Muscle layer of colon (tissue), 2 donors: ENCODE measurements around the gene KCNK16.

Source experiments
- H3K27ac ChIP-seq: one replicate; pipeline ENCODE4 v1.7.0; 2013; ENCODE audit warnings: low read depth, mild to moderate bottlenecking, low read length, moderate library complexity
- H3K27me3 ChIP-seq, 2 donors: one replicate each; pipeline ENCODE4 v1.7.0; 2013; ENCODE audit warnings: low read length in 2 of 2, mild to moderate bottlenecking in 2 of 2; ENCODE audit not compliant: insufficient read depth in 2 of 2, control insufficient read depth in 1 of 2
- H3K36me3 ChIP-seq: one replicate; pipeline ENCODE4 v1.7.0; 2013; ENCODE audit warnings: mild to moderate bottlenecking, low read length; ENCODE audit not compliant: insufficient read depth
- H3K4me1 ChIP-seq: one replicate; pipeline ENCODE4 v1.7.0; 2013; ENCODE audit warnings: mild to moderate bottlenecking, low read length; ENCODE audit not compliant: insufficient read depth
- H3K4me3 ChIP-seq, 2 donors: one replicate each; pipeline ENCODE4 v1.7.0; 2013; ENCODE audit warnings: low read length in 2 of 2, low read depth in 1 of 2, mild to moderate bottlenecking in 1 of 2, moderate library complexity in 1 of 2
- H3K9ac ChIP-seq: one replicate; pipeline ENCODE4 v1.7.0; 2013; ENCODE audit warnings: low read length
- H3K9me3 ChIP-seq: one replicate; pipeline ENCODE4 v1.7.0; 2013; ENCODE audit warnings: mild to moderate bottlenecking, low read length
- donor health status: abdominal sarcoma.
- donor health status: Adenocarcinoma of cecum.

Gene KCNK16

GRCh38 chr6:39319621-39320362, 2.7 kb downstream of the KCNK16 start:
- Histone ChIP-seq H3K36me3 (no peaks in the 10 kb centered on the region), H3K4me1 (no peaks in the 10 kb centered on the region), H3K9ac (no peak overlapping the region), H3K27me3 (peaks cover under 1 to 6% of the 10 kb centered on the region in 2 donors), H3K9me3 (no peaks in the 10 kb centered on the region), H3K4me3 (no peak overlapping the region), H3K27ac (no peak overlapping the region)

GRCh38 chr6:39317256-39317655, 5.2 kb downstream of the KCNK16 start:
- Histone ChIP-seq H3K36me3 (no peaks in the 10 kb centered on the region), H3K4me3 (no peak overlapping the region), H3K9ac (no peak overlapping the region), H3K27ac (no peak overlapping the region), H3K4me1 (no peaks in the 10 kb centered on the region), H3K27me3 (peaks cover 16 to 32% of the 10 kb centered on the region in 2 donors), H3K9me3 (no peaks in the 10 kb centered on the region)

GRCh38 chr6:39314273-39314795, 8.2 kb downstream of the KCNK16 start, which contains the start of gene KCNK17:
Gene KCNK17 (minus strand): TSS chr6:39314419. CDS start chr6:39314320, 99 bp downstream.
- H3K36me3 ChIP-seq = no peaks in the 10 kb centered on the region
- H3K27ac ChIP-seq = no peak within 1 kb of the TSS
- H3K4me3 ChIP-seq = no peak within 1 kb of the TSS
- no peak within 1 kb of the TSS for H3K9ac ChIP-seq
- no peaks in the 10 kb centered on the region for H3K9me3 ChIP-seq
- no peaks in the 10 kb centered on the region for H3K4me1 ChIP-seq
- peaks cover 28 to 43% of the 10 kb centered on the region in 2 donors for H3K27me3 ChIP-seq

- Histone ChIP-seq H3K4me1 (no peaks in the 10 kb centered on the region), H3K27me3 (peaks cover 28 to 43% of the 10 kb centered on the region in 2 donors)
These were observed 8.8 kb downstream of the KCNK16 start for GRCh38 chr6:39313526-39314272.

GRCh38 chr6:39312912-39313525, 9.5 kb downstream of the KCNK16 start:
- Histone ChIP-seq H3K27ac (no peak overlapping the region), H3K9me3 (no peaks in the 10 kb centered on the region), H3K36me3 (no peaks in the 10 kb centered on the region), H3K9ac (no peak overlapping the region), H3K4me3 (no peak overlapping the region), H3K27me3 (peaks cover 28 to 43% of the 10 kb centered on the region in 2 donors), H3K4me1 (no peaks in the 10 kb centered on the region)

More at GRCh38 chr6:39313526-39314272, 8.8 kb downstream of the KCNK16 start:
- Histone ChIP-seq H3K4me3 (no peak overlapping the region), H3K9ac (no peak overlapping the region), H3K9me3 (no peaks in the 10 kb centered on the region), H3K36me3 (no peaks in the 10 kb centered on the region), H3K27ac (no peak overlapping the region)

GRCh38 chr6:39310542-39310941, 12.0 kb downstream of the KCNK16 start:
- peaks cover 28 to 43% of the 10 kb centered on the region in 2 donors for H3K27me3 ChIP-seq
- no peaks in the 10 kb centered on the region for H3K9me3 ChIP-seq

GRCh38 chr6:39309942-39310531, 12.5 kb downstream of the KCNK16 start:
- peaks cover 28 to 39% of the 10 kb centered on the region in 2 donors for H3K27me3 ChIP-seq
- H3K9ac ChIP-seq = no peak overlapping the region
- no peaks in the 10 kb centered on the region for H3K4me1 ChIP-seq
- H3K36me3 ChIP-seq = no peaks in the 10 kb centered on the region
- H3K4me3 ChIP-seq = no peak overlapping the region
- no peak overlapping the region for H3K27ac ChIP-seq
- no peaks in the 10 kb centered on the region for H3K9me3 ChIP-seq

More at GRCh38 chr6:39310542-39310941, 12.0 kb downstream of the KCNK16 start:
- Histone ChIP-seq H3K9ac (no peak overlapping the region), H3K4me1 (no peaks in the 10 kb centered on the region), H3K27ac (no peak overlapping the region), H3K4me3 (no peak overlapping the region), H3K36me3 (no peaks in the 10 kb centered on the region)

- Histone ChIP-seq H3K9ac (no peak overlapping the region), H3K4me3 (no peak overlapping the region)
These were observed 15.0 kb downstream of the KCNK16 start for GRCh38 chr6:39307462-39307861.

GRCh38 chr6:39304951-39305350, 17.6 kb downstream of the KCNK16 start:
- Histone ChIP-seq H3K9ac (no peak overlapping the region), H3K27me3 (peaks cover 0 to 10% of the 10 kb centered on the region in 2 donors), H3K27ac (no peak overlapping the region), H3K4me3 (no peak overlapping the region), H3K4me1 (peaks cover 4% of the 10 kb centered on the region), H3K9me3 (no peaks in the 10 kb centered on the region), H3K36me3 (no peaks in the 10 kb centered on the region)

More at GRCh38 chr6:39307462-39307861, 15.0 kb downstream of the KCNK16 start:
- Histone ChIP-seq H3K36me3 (no peaks in the 10 kb centered on the region), H3K27ac (no peak overlapping the region), H3K27me3 (peaks cover 14 to 15% of the 10 kb centered on the region in 2 donors), H3K4me1 (peaks cover 4% of the 10 kb centered on the region), H3K9me3 (no peaks in the 10 kb centered on the region)

GRCh38 chr6:39303425-39304153, 18.9 kb downstream of the KCNK16 start:
- Histone ChIP-seq H3K4me3 (no peak overlapping the region), H3K9ac (no peak overlapping the region), H3K4me1 (peaks cover 4% of the 10 kb centered on the region), H3K9me3 (no peaks in the 10 kb centered on the region), H3K27me3 (peaks cover 0 to 10% of the 10 kb centered on the region in 2 donors), H3K36me3 (no peaks in the 10 kb centered on the region), H3K27ac (no peak overlapping the region)
